Measurements from ENCODE around the gene MTA3.
"Not testable (repeated sequence)": the region's sequence is repeated elsewhere in the genome, so short reads cannot be mapped to it uniquely, and the experiment has no call there.

The MTA3 gene

DNA sequence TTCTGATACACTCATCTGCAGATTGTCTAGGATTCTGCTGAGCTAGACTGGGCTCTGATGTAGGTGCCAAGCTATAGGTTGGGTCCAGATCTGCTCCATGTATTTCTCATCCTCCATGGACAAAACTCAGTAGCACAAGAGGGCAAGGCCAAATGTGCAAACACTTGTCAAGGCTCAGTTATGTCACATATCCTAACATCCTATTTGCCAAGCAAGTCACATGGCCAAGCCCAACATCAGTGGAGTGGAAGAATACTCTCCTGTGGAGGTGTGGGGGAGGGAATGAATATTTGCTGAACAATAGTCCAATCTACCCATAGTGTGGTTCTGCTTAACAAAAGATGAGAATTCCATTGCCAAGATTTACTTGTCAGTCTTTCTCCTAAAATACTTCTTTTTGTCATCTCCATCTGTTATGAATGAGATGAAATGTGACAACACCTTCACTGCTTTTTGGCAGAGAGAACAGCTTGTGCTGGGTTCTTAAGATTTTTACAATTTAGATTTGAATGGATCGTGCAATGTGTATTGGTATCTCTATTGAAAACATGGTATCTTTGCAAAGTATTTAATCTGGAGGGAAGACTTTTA, 105.7 kb downstream of the MTA3 start:
- DNase-seq: no peak

DNA sequence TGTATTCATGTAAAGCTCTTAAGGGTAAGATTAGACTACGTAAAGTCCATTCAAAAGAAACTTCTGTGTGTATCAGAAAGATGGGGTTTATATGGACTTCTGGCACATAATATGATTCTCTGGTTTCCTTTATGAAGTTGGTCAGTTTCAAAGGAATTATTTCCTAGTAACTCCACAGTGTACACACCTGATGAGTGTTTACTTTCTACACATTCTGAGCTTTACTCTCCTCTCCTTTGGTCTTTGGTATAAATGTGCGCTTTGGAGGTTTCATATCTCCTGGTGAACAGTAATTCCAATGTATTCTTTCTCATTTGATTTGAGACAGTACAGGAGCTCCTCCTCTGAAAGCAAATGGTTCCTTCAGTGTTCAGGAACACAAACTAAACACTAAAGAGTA, 107.4 kb downstream of the MTA3 start:
- no peak for DNase-seq

GRCh38 chr2:42685303-42685702, 116.9 kb downstream of the MTA3 start:
- no peak for DNase-seq

- no peak for DNase-seq
These were observed 124.7 kb downstream of the MTA3 start for GRCh38 chr2:42693013-42693615.

DNA sequence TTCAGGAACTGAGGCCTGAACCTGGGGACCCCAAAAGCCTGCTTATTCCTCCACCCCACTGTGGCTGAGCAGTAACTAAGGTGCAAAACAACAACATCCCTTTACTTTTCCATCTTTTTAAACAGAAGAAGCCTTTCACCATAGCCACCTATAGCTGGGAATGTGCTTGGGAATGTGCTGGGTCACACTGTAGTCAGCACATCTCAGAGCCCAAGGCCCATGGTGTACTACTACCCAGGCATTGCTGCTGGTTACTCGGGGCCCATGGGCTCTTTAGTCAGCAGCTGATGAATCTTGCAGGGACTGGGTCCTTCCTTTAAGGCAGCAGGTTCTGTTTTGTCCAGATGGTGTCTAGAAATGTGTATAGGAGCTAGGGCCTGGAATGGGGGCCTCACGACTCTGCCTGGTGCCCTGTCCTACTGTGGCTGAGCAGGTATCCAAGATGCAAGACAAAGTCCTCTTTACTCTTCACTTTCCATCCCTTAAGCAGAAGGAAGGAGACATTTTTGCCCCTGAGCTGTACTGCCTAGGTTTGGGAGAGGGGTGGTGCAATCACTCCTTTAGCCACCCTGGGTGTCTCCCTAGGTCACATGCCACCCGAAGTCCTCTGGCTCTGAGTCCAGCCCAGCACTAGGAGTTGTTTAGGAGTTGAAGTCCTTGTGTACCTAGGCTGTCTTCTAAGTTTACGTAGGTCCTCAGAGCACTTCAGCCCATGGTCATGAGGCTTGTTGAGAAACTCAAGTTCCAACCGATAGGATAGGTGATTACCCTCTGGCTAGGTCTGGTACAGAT, 125.5 kb downstream of the MTA3 start:
- DNase-seq: no peak

- DNase-seq: no peak
These were observed 128.6 kb downstream of the MTA3 start for GRCh38 chr2:42696987-42697386.

GRCh38 chr2:42698940-42699339, 130.5 kb downstream of the MTA3 start:
- no peak for DNase-seq

DNA sequence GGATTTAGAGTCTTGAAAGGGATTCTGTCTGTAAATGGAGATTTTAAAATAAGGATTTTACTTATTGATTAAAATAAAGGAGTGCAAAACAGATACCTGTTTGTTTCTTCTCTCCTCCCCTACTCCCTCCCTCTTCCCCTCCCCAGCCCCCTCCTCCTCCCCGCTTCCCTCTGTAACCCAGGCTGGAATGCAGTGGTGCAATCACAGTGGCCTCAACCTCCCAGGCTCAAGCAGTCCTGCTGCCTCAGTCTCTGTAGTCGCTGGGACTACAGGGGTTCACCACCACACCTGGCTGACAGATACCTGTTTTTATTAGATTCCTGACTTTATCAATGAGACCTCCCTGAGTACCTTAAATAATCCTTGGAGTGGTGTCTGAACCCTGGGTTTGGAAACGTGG, 138.4 kb downstream of the MTA3 start:
- DNase-seq: no peak

- no peak for DNase-seq
These were observed 139.7 kb downstream of the MTA3 start for GRCh38 chr2:42708179-42708578.

GRCh38 chr2:42711896-42712295, 143.5 kb downstream of the MTA3 start:
- DNase-seq: no peak

DNA sequence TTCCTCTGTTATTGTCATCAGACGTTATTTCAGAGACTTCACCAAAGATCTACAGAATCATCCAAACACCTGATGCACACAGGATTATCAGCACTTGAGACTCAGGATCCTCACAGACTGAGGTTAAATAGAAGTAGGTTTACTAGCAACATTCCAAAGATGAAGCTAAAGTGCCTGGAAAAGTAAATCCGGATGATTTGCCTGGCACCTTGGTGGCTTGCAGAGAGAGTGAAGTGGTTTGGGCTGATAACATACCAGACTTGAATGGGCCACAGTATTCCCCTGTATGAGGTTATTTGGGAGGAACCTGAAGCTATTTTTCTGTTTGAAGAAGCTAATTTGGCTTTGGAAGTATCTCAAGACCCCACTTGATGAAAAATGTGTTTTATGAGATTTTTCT, 144.5 kb downstream of the MTA3 start:
- DNase-seq: no peak

- no peak for DNase-seq
These were observed 145.5 kb downstream of the MTA3 start for GRCh38 chr2:42713920-42714319.

DNA sequence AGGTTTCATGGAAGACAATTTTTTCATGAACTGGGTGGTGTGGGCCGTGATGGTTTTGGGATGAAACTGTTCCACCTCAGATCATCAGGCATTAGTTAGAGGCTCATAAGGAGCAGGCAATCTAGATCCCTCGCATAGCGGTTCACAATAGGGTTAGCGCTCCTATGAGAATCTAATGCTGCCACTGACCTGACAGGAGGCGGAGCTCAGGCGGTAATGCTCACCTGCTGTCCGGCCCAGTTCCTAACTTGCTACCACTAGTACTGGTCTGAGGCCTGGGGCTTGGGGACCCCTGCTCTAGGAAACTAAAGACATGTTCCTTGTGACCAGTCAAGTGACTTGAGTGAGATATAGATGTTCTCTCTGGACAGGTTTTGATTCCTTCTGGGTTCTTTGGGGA, 146.3 kb downstream of the MTA3 start:
- DNase-seq: no peak

DNA sequence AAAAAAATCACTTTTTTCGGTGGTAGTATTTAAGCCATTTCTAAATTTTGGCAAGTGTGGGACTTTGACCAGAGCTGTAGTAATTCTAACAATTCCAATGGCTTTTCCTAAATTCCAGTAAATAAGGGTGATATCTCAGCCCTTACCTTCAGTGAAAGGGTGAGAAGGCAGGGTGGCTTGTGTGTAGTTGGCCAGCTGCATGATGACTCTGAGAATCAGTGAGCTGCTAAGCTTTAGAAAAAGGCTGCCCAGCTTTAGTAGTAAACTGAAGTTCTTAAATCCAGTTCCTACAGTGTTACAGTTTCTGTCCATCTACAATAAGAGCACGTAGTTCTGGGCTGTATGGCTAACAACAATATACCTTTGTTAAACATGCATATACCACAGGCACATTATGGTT, 153.5 kb downstream of the MTA3 start:
- DNase-seq: no peak

DNA sequence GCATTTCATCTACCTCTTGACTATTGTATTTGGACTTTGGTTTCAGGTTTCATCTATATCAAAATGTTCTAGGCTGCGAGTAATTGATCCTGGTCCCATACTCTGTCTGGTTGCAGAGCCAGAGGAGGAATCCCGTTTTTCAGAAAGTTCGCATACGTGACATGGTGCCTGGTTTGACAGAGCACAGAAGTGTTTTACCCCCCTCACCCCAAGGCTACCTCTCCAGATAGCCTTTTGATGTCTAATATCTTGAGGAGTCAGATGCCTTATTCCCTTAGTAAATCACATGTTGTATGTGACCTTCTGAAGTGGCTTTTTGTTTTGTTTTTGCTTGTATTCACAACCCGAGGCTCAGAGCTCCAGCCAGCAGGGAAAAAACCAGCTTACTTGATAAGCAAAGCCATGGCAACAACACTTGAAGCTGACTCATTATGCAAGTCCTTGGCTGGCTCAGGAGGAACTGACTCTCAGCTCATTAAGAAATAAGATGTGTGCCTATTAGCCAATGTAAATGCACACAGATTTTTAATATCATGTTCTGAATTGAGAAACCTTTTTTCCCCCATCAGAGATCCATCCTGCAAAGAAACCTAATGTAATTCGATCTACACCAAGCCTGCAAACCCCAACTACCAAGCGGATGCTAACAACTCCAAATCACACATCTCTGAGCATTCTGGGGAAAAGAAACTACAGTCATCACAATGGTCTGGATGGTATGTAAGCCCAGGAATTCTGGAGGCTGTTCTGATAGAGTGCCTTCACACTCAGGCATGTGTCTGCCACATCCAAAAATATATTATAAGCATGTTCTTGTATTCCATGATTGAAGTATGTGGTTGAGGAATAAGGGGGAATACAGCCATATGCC, 154.1 kb downstream of the MTA3 start:
- no peak for DNase-seq

- no peak for DNase-seq
These were observed 155.0 kb downstream of the MTA3 start for GRCh38 chr2:42723465-42723864.

GRCh38 chr2:42724886-42725285, 156.5 kb downstream of the MTA3 start:
- no peak for DNase-seq

DNA sequence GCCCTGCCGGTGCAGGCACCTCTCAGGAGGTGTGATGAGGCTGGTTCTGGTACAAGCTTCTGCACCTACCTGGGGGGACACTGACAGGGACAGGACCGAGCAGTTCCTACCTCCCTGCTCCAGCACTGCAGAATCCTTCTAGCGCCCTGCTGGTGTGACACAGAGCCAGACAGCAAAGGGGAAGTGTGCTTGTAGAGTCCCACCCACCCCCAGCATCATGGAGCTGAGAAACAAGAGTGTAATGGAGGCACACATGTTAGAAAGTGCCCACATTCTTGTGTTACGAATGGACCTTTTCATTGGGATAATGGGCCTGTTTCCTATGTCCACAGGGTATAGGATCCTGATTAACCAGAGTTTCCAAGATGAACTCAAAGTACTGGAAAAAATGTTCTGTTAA, 157.2 kb downstream of the MTA3 start:
- DNase-seq: no peak

DNA sequence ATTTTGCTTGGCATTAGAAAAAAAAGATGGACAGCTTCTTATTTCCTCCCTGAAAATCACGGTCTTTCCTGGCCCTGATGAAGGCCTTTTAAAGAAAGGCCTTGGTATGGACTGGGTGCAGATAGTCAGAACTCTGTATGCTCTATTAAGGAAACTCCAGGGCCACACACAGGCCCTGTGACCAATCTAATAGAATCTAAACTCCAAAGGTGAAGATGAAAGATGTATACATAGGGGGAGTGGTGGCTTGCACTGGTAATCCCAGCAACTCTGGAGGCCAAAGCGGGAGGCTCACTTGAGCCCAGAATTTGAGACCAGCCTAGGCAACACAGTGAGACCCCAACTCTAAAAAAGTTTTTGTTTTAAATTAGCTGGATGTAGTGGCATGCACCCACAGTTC, 158.2 kb downstream of the MTA3 start:
- DNase-seq: no peak

DNA sequence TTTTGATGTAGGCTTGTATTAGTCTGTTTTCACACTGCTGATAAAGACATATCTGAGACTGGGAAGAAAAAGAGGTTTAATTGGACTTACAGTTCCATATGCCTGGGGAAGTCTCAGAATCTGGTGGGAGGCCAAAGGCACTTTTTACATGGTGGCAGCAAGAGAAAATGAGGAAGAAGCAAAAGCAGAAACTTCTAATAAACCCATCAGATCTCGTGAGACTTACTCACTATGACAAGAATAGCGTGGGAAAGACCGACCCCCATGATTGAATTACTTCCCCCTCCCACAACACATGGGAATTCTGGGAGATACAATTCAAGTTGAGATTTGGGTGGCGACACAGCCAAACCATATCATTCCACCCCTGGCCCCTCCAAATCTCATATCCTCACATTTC, 162.9 kb downstream of the MTA3 start:
- not testable (repeated sequence) for DNase-seq

- no peak for DNase-seq
These were observed 165.4 kb downstream of the MTA3 start for GRCh38 chr2:42733852-42734251.

- DNase-seq: no peak
These were observed 168.3 kb downstream of the MTA3 start for GRCh38 chr2:42736598-42737322.

DNA sequence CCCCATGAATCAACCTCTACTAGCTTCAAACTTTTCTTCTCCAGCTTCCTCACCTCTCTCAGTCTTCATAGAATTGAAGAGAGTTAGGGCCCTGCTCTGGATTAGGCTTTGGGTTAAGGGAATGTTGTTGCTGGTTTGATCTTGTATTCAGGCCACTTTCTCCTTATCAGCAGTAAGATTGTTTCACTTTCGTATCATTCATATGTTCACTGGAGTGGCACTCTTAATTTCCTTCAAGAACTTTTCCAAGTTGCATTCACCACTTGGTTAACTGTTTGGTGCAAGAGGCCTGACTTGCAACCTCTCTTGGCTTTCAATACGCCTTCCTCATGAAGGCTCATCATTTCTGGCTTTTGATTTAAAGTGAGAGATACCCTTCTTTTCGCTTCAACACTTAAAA, 172.7 kb downstream of the MTA3 start:
- DNase-seq: no peak

Data from effector CD8-positive, alpha-beta T cell (primary cell).